Stimulated activated naive B cell treated with anti-CD40 and anti-IgM and Interleukin-4, amounts not matched to agents 10 μg/mL and 1 μg/mL and 100 μg/mL, for 72 hours (primary cell): ENCODE measurements around the gene TUBGCP2.

Source experiments
- ATAC-seq, 2 donors: fragments of 150-1000 bp; cut with Tn5 transposase; replicated peaks; 2 replicates each; pipeline ENCODE4 v1.10.0; 2021; ENCODE audit warnings: moderate library complexity in 1 of 2
- DNase-seq: peaks from one replicate; pipeline ENCODE4 v3.0.0; 2021
- H3K27ac Mint-ChIP-seq: one replicate; pipeline ENCODE4 v1.8.0; 2022; ENCODE audit warnings: mild to moderate bottlenecking, mixed read lengths
- H3K27me3 Mint-ChIP-seq, 2 donors: one replicate each; pipeline ENCODE4 v1.8.0; 2022; ENCODE audit warnings: mixed read lengths in 2 of 2
- H3K36me3 Mint-ChIP-seq, 2 donors: one replicate each; pipeline ENCODE4 v1.8.0; 2022; ENCODE audit warnings: mixed read lengths in 2 of 2, mild to moderate bottlenecking in 1 of 2
- H3K4me1 Mint-ChIP-seq, 2 donors: one replicate each; pipeline ENCODE4 v1.8.0; 2022; ENCODE audit warnings: mixed read lengths in 2 of 2, mild to moderate bottlenecking in 1 of 2
- H3K4me3 Mint-ChIP-seq, 2 donors: one replicate each; pipeline ENCODE4 v1.8.0; 2022; ENCODE audit warnings: mild to moderate bottlenecking in 2 of 2, mixed read lengths in 2 of 2, moderate library complexity in 1 of 2
- H3K9me3 Mint-ChIP-seq, 2 donors: one replicate each; pipeline ENCODE4 v1.8.0; 2022; ENCODE audit warnings: mixed read lengths in 2 of 2, mild to moderate bottlenecking in 1 of 2

The TUBGCP2 gene

GRCh38 chr10:133277993-133278576, 30.6 kb downstream of the TUBGCP2 start:
- Mint-ChIP-seq H3K27me3 (no peaks in the 10 kb centered on the region), H3K27ac (peak overlapping the region; percentile 89), H3K36me3 (peaks cover 21 to 26% of the 10 kb centered on the region in 2 donors), H3K4me3 (peak overlapping the region; percentile 58 to 63), H3K9me3 (no peaks in the 10 kb centered on the region), H3K4me1 (peaks cover 31 to 60% of the 10 kb centered on the region in 2 donors)
- DNase-seq (no peak), ATAC-seq (no peak)

DNA sequence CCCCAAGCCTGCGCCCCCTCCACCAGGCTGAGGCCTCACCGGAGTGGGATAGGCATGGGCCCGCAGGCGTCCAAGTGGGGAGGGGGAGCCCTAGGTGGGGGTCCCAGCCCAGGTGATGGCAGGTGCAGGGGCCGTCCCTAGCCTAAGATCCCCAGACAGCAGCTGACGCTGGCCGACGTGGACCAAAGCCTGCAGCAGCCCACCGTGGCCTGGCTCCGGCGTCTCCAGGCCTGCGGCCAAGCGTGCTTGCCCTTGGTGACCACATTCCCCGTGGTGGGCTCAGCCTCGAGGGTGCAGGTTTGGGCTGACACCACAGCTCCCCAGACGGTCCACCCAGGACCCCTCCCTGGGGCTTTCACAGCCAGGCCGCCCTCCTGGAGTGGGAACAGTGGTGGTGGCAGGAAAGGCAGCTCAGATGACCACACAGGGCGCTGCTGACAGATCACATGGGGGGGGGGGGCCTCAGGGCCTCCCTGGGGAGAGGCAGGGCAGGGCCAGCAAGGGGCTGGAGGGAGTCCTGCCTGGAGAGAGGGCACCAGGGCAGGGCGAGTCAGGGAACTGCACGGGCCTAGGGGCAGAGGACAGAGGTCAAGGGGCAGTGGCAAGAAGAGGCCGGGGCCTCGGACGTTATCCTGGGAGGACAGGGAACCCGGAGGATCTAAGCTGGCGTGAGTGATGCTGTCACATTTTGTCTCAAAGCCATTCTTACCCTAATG, 31.2 kb downstream of the TUBGCP2 start:
- Mint-ChIP-seq H3K27ac (peak overlapping the region; percentile 42), H3K4me3 (peak overlapping the region in 1 of 2 donors; percentile 8)

GRCh38 chr10:133276435-133277201, 32.1 kb downstream of the TUBGCP2 start, which contains the start of gene ADAM8:
Gene ADAM8, minus strand, starts transcription at chr10:133276868. Its CDS starts 51 bp downstream, at chr10:133276817.
- Mint-ChIP-seq H3K4me1 (peaks cover 31 to 68% of the 10 kb centered on the region in 2 donors), H3K27ac (peak within 1 kb of the TSS; percentile 91), H3K27me3 (no peaks in the 10 kb centered on the region), H3K4me3 (peak within 1 kb of the TSS; percentile 88 to 89), H3K9me3 (no peaks in the 10 kb centered on the region), H3K36me3 (peaks cover 21 to 26% of the 10 kb centered on the region in 2 donors)
- DNase-seq (peak; percentile 64), ATAC-seq (peak; percentile 49 to 50)

More for the DNA sequence above, 31.2 kb downstream of the TUBGCP2 start:
- Mint-ChIP-seq H3K9me3 (no peaks in the 10 kb centered on the region), H3K4me1 (peaks cover 31 to 60% of the 10 kb centered on the region in 2 donors), H3K27me3 (no peaks in the 10 kb centered on the region), H3K36me3 (peaks cover 21 to 28% of the 10 kb centered on the region in 2 donors)
- no peak for DNase-seq
- no peak for ATAC-seq

- H3K27ac Mint-ChIP-seq: peak overlapping the region; percentile 91
- H3K4me1 Mint-ChIP-seq: peaks cover 31 to 68% of the 10 kb centered on the region in 2 donors
- peaks cover 23 to 25% of the 10 kb centered on the region in 2 donors for H3K36me3 Mint-ChIP-seq
- ATAC-seq (no peak), DNase-seq (no peak)
- H3K9me3 Mint-ChIP-seq: no peaks in the 10 kb centered on the region
- H3K4me3 Mint-ChIP-seq: peak overlapping the region; percentile 88 to 89
- no peaks in the 10 kb centered on the region for H3K27me3 Mint-ChIP-seq
These were observed 32.6 kb downstream of the TUBGCP2 start for GRCh38 chr10:133276100-133276434.

DNA sequence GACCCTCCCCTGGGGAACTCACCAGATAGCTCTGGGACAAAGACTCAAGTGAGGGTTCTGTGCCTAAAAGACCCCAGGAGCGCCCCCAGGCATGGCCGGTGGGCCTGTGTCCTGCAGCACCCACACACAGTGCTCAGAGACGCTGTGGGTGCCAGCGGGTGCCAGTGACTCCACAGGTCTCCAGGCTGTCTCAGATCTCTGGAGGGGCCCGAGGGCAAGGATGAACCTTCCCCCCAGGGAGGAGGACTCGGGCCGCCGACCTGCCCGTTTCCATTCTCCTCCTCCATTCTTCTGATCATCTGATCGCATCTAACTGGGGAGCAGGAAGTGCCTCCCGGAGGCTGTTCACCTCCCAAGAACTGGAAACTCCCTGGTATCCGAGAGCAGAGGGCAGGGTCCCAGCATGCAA, 33.0 kb downstream of the TUBGCP2 start:
- peak; percentile 57 to 61 for ATAC-seq
- DNase-seq: peak; percentile 58
- Mint-ChIP-seq H3K9me3 (no peaks in the 10 kb centered on the region), H3K36me3 (peaks cover 23 to 25% of the 10 kb centered on the region in 2 donors), H3K4me3 (peak overlapping the region; percentile 88 to 89), H3K27me3 (no peaks in the 10 kb centered on the region), H3K27ac (peak overlapping the region; percentile 91), H3K4me1 (peaks cover 31 to 68% of the 10 kb centered on the region in 2 donors)

DNA sequence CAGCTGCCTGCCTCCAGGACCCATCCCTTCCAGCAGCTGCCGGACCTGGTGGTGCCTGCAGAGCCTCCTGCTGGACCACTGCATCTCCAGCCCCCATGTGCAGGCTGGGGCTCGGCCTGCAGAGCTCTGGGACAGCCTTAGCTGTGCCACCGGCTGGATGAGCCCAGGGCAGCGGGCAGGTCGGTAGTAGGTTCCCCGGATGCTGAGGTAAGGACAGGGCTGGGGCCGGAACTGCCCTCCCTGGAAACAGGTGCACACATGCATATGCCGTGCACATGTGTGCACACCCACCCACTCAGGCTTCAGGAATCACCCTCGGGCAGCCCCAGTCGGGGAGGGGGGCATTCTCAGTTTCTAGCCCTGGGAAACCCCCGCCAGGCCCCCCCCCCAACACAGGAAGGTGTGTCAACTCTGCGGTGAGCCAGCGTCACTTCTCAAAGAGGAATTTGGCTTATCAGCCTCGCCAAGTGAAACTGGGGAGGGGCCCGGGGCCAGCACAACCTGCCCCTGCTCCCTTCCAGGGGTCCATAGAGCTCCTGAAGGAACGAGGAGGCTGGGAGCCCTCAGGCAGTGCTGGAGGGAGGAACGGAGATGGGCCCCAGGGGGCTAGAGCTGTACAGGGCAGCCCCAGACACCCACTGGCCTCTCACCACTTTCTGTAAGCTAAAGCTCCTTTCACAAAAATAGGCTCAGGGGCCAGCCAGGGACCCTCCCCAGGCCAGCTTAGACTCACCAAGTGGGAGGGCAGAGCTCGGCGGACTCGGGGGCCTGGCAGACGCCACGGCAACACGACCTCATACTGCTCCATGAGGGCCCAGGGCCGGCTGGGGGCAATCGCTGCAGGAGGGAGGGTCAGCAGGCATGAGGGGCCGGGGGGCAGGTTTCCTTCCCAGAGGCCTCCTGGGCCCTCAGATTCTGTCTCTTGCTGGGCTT, 33.7 kb downstream of the TUBGCP2 start:
- ATAC-seq (peak; percentile 74 to 77), DNase-seq (peak; percentile 80)
- Mint-ChIP-seq H3K27ac (peak overlapping the region; percentile 91), H3K4me1 (peaks cover 31 to 63% of the 10 kb centered on the region in 2 donors), H3K27me3 (no peaks in the 10 kb centered on the region), H3K36me3 (peaks cover 23 to 26% of the 10 kb centered on the region in 2 donors), H3K9me3 (no peaks in the 10 kb centered on the region), H3K4me3 (peak overlapping the region; percentile 88 to 89)

GRCh38 chr10:133273534-133274143, 35.0 kb downstream of the TUBGCP2 start:
- Mint-ChIP-seq H3K4me3 (peak overlapping the region in 1 of 2 donors; percentile 32), H3K36me3 (peaks cover 19 to 20% of the 10 kb centered on the region in 2 donors), H3K27me3 (no peaks in the 10 kb centered on the region), H3K27ac (no peak overlapping the region), H3K9me3 (no peaks in the 10 kb centered on the region), H3K4me1 (peaks cover 26 to 49% of the 10 kb centered on the region in 2 donors)
- no peak for DNase-seq
- ATAC-seq: no peak

- Mint-ChIP-seq H3K9me3 (no peaks in the 10 kb centered on the region), H3K4me1 (peaks cover 20 to 42% of the 10 kb centered on the region in 2 donors), H3K36me3 (peaks cover 16 to 19% of the 10 kb centered on the region in 2 donors)
These were observed 35.7 kb downstream of the TUBGCP2 start for GRCh38 chr10:133272964-133273420.

GRCh38 chr10:133272301-133272963, 36.2 kb downstream of the TUBGCP2 start:
- ATAC-seq: no peak
- H3K27ac Mint-ChIP-seq: no peak overlapping the region
- no peak overlapping the region for H3K4me3 Mint-ChIP-seq
- DNase-seq: no peak
- peaks cover 16 to 19% of the 10 kb centered on the region in 2 donors for H3K36me3 Mint-ChIP-seq
- peaks cover 14 to 37% of the 10 kb centered on the region in 2 donors for H3K4me1 Mint-ChIP-seq
- H3K27me3 Mint-ChIP-seq: no peaks in the 10 kb centered on the region
- no peaks in the 10 kb centered on the region for H3K9me3 Mint-ChIP-seq

More at GRCh38 chr10:133272964-133273420, 35.7 kb downstream of the TUBGCP2 start:
- no peak for DNase-seq
- H3K27ac Mint-ChIP-seq: no peak overlapping the region
- ATAC-seq: no peak
- H3K4me3 Mint-ChIP-seq: no peak overlapping the region
- no peaks in the 10 kb centered on the region for H3K27me3 Mint-ChIP-seq

DNA sequence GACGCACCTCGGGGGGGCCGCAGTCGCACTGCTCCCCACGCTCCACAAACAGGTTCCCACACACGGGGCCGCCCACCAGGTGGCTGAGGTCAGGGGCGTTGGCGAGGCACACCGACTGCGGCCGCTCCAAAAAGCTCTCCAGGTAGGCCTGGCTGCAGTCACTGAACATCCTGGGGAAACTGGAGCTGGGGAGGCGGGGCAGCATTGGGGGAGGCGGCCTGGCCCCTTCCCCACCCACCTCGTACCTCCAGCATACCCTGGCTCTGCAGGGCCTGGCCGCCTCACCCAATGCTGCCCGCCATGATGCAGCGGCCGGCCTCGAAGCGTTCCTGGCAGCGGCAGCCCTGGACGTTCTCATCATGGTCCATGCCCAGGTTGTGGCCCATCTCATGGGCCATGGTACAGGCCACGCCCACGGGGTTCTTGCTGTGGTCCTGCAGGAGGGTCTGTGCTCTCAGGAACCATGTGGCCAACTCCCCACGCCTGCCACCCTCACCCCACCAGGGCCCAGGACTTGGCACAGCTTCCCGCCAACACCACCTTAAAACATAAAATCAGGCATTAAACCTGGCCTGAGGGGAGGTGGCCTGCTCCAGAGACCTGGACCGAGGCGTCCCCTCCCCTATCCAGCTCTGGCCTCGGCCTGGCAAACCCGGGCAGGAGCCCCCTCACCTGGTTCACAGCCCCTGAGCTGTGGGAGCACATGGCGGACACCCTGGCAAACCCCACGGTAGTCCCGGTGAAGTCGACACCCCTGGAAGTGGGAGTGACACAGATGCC, 37.0 kb downstream of the TUBGCP2 start:
- ATAC-seq (no peak), DNase-seq (no peak)
- Mint-ChIP-seq H3K9me3 (no peaks in the 10 kb centered on the region), H3K4me1 (peaks cover 11 to 30% of the 10 kb centered on the region in 2 donors), H3K27me3 (no peaks in the 10 kb centered on the region), H3K36me3 (peaks cover 16 to 21% of the 10 kb centered on the region in 2 donors), H3K27ac (no peak overlapping the region), H3K4me3 (no peak overlapping the region)

DNA sequence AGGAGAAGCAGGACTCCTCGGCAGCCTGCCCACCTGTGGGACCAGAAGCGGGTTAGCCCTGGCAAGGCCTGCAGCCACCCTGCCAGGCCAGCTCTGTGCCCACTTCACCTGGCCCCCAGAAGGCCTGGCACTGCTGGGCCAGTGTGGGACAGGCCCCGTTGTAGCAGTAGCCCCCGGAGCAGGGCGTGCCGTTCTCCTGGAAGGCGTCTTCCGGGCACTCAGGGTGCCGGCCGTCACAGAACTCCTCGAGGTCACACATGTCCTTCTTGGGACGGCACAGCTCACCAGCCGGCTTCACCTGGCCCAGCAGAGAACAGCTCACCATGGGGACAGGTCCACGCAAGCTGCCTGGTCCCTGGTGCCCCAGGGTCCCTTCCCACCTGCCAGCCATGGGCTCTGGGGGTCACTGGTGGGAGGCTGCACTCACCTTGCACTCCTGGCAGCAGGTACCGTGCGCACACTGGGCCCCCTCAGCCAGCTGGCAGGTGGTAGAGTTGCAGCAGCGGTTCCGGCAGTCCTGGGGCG, 37.8 kb downstream of the TUBGCP2 start:
- Mint-ChIP-seq H3K27me3 (no peaks in the 10 kb centered on the region), H3K9me3 (no peaks in the 10 kb centered on the region), H3K36me3 (peaks cover 18 to 24% of the 10 kb centered on the region in 2 donors), H3K27ac (no peak overlapping the region), H3K4me1 (peaks cover 10 to 22% of the 10 kb centered on the region in 2 donors), H3K4me3 (no peak overlapping the region)
- ATAC-seq (no peak), DNase-seq (no peak)

- no peak overlapping the region for H3K4me3 Mint-ChIP-seq
- H3K27ac Mint-ChIP-seq: no peak overlapping the region
- no peaks in the 10 kb centered on the region for H3K27me3 Mint-ChIP-seq
- no peak for ATAC-seq
- no peak for DNase-seq
- H3K4me1 Mint-ChIP-seq: peaks cover 9 to 19% of the 10 kb centered on the region in 2 donors
- no peaks in the 10 kb centered on the region for H3K9me3 Mint-ChIP-seq
- H3K36me3 Mint-ChIP-seq: peaks cover 24% of the 10 kb centered on the region in 2 donors
These were observed 38.5 kb downstream of the TUBGCP2 start for GRCh38 chr10:133270204-133270603.
